Measurements from ENCODE around the gene LTBP3. TPM values are rescaled to one million over a fixed set of nuclear protein-coding genes. Genes with fewer than 3 reads are reported as not detected.
"Not testable (repeated sequence)": the region's sequence is repeated elsewhere in the genome, so short reads cannot be mapped to it uniquely, and the experiment has no call there.

The LTBP3 gene
- total and polyA plus RNA-seq, 2 of the 13 experiments (the other 11 are each of a cell fraction or from before 2014, with no cell fraction given): 12.2 to 68.1 TPM

- intact Hi-C loops (cut with micrococcal nuclease; ENCODE audit: unreplicated experiment): loop anchor here (5.0 kb wide), 1 partner anchor 95 kb away; no protein-coding TSS in a partner anchor
- H3K36me3 ChIP-seq (replicated peaks in 1 of 2; ENCODE audit: control insufficient read depth in 1 of 2, insufficient read depth in 2 of 2, low read length in 2 of 2); H3K79me2 ChIP-seq (ENCODE audit: insufficient read depth, low read length); H2AFZ ChIP-seq (ENCODE audit: low read length); DNase-seq (ENCODE audit: low spot score); H3K9me3 ChIP-seq (ENCODE audit: low read length); BruUV-seq (replicated peaks); ATAC-seq; H3K27ac ChIP-seq (ENCODE audit: extremely low read length, insufficient read depth, low read length); H4K20me1 ChIP-seq (ENCODE audit: insufficient read depth, low read length); CTCF ChIA-PET (ENCODE audit: low intra/inter-chr PET ratio, low total read pairs); H3K4me3 ChIP-seq (replicated peaks in 1 of 3; ENCODE audit: insufficient read depth in 1 of 3, low read depth in 2 of 3, low read length in 3 of 3); H3K27me3 ChIP-seq (ENCODE audit: control insufficient read depth in 1 of 2, insufficient read depth in 2 of 2, low read length in 2 of 2); H3K4me2 ChIP-seq (ENCODE audit: low read depth, low read length); in situ Hi-C loops (cut with HindIII; ENCODE audit: extremely low pct_ligation_motif_present, low pct_unique_long_range_greater_than_20kb); FAIRE-seq; H3K9ac ChIP-seq (ENCODE audit: insufficient read depth, low read depth, low read length): not testable (repeated sequence)
- H3K4me1 ChIP-seq (ENCODE audit: insufficient read depth, low read length): peaks cover 35% of the 10 kb centered on the region
- peak; percentile 64 for TF ChIP-seq ZNF770 (CRISPR knock-in tag; IDR thresholded peaks at IDR 0.05)
- POLR2A ChIA-PET: interaction anchor here (0.7 kb wide), 2 partner anchors 63 to 77 kb away, joined by 3 read pairs; no protein-coding TSS in a partner anchor
- 87% methylated on average over 3 of the region's 3 CpGs for WGBS (ENCODE audit: low lambda C conversion rate)
Measured at GRCh38 chr11:65512311-65512710, 45.8 kb downstream of the LTBP3 start.

GRCh38 chr11:65506772-65507505, 51.2 kb downstream of the LTBP3 start:
- FAIRE-seq (no peak), DNase-seq (ENCODE audit: low spot score) (no peak), ATAC-seq (peak; percentile 41)
- peak overlapping the region; percentile 50 for H3K4me2 ChIP-seq (ENCODE audit: low read depth, low read length)
- H2AFZ ChIP-seq (ENCODE audit: low read length): no peak overlapping the region
- no peaks in the 10 kb centered on the region; a peak in 1 of 5 replicates for H3K27me3 ChIP-seq (ENCODE audit: control insufficient read depth in 1 of 2, insufficient read depth in 2 of 2, low read length in 2 of 2)
- intact Hi-C loops (cut with micrococcal nuclease; ENCODE audit: unreplicated experiment) (no loop called here), in situ Hi-C loops (cut with HindIII; ENCODE audit: extremely low pct_ligation_motif_present, low pct_unique_long_range_greater_than_20kb) (loop anchor here (5.0 to 10.0 kb wide), 2 partner anchors 35 to 52 kb away; no protein-coding TSS in a partner anchor)
- peaks cover 6 to 34% of the 10 kb centered on the region in 2 experiments for H3K36me3 ChIP-seq (replicated peaks in 1 of 2; ENCODE audit: control insufficient read depth in 1 of 2, insufficient read depth in 2 of 2, low read length in 2 of 2)
- H3K4me1 ChIP-seq (ENCODE audit: insufficient read depth, low read length): peaks cover 63% of the 10 kb centered on the region
- no TSS peak for BruUV-seq (replicated peaks)
- H3K9ac ChIP-seq (ENCODE audit: insufficient read depth, low read depth, low read length): no peak overlapping the region
- ChIA-PET CTCF (ENCODE audit: low intra/inter-chr PET ratio, low total read pairs) (no interaction called here), POLR2A (interaction anchor here (1.0 to 27.3 kb wide), 14 partner anchors 9 to 150 kb away, joined by 3 to 1590 read pairs (median 13); partner anchors contain the start of genes FRMD8, MALAT1, NEAT1 and SCYL1)
- WGBS (ENCODE audit: low lambda C conversion rate): 6% methylated on average over 7 of the region's 7 CpGs
- peaks cover 42% of the 10 kb centered on the region for H3K79me2 ChIP-seq (ENCODE audit: insufficient read depth, low read length)
- no peaks in the 10 kb centered on the region for H3K9me3 ChIP-seq (ENCODE audit: low read length)
- peak overlapping the region; percentile 49 for H3K27ac ChIP-seq (ENCODE audit: extremely low read length, insufficient read depth, low read length)
- H4K20me1 ChIP-seq (ENCODE audit: insufficient read depth, low read length): peaks cover 55% of the 10 kb centered on the region
- H3K4me3 ChIP-seq (replicated peaks in 1 of 3; ENCODE audit: insufficient read depth in 1 of 3, low read depth in 2 of 3, low read length in 3 of 3): no peak overlapping the region
- TF ChIP-seq SP2 (CRISPR knock-in tag; IDR thresholded peaks at IDR 0.05) (no peak), TAF1 (CRISPR knock-in tag; IDR thresholded peaks at IDR 0.05) (0 out of 2 replicates have a peak, but pooled peaks have one; percentile 14), HNRNPK (IDR thresholded peaks at IDR 0.05; ENCODE audit: low read depth, low read length, poor library complexity, severe bottlenecking) (peak; percentile 20), ZNF460 (CRISPR knock-in tag; IDR thresholded peaks at IDR 0.05; ENCODE audit: borderline replicate concordance) (peak; percentile 65), FOXP4 (CRISPR knock-in tag; IDR thresholded peaks at IDR 0.05) (0 out of 2 replicates have a peak, but pooled peaks have one; percentile 11), ZNF501 (CRISPR knock-in tag; IDR thresholded peaks at IDR 0.05) (0 out of 2 replicates have a peak, but pooled peaks have one; percentile 12), KAT2B (IDR thresholded peaks at IDR 0.05; ENCODE audit: borderline replicate concordance, low read depth, low read length) (no peak), ZNF619 (CRISPR knock-in tag; IDR thresholded peaks at IDR 0.05) (no peak), RORA (CRISPR knock-in tag; IDR thresholded peaks at IDR 0.05) (no peak), GATAD1 (CRISPR knock-in tag; IDR thresholded peaks at IDR 0.05) (0 out of 2 replicates have a peak, but pooled peaks have one; percentile 0), MBD4 (IDR thresholded peaks at IDR 0.05; ENCODE audit: borderline replicate concordance, low read length) (peak; percentile 61; the same call in 1 of the 2 replicates), BORCS8-MEF2B (CRISPR knock-in tag; IDR thresholded peaks at IDR 0.05) (peak; percentile 53; the same call in 1 of the 2 replicates)
